Lower lobe of right lung (tissue), 2 donors: ENCODE results near the gene DUSP5. TPM values are rescaled to one million over a fixed set of nuclear protein-coding genes. Genes with fewer than 3 reads are reported as not detected.

ENCODE experiments used
- ATAC-seq, 2 donors: fragments of 200-7000 bp; cut with Tn5 transposase; one replicate each; pipeline ENCODE4 v1.9.1; 2020 to 2022; ENCODE audit warnings: mild to moderate bottlenecking in 2 of 2, moderate library complexity in 2 of 2
- DNase-seq: peaks from one replicate; pipeline ENCODE4 v3.0.0-alpha.2; 2020
- H3K27ac ChIP-seq: fragments of 200-600 bp; one replicate; pipeline ENCODE4 v1.8.0; 2022
- H3K27me3 ChIP-seq: fragments of 200-600 bp; one replicate; pipeline ENCODE4 v1.8.0; 2022; ENCODE audit warnings: low read depth
- H3K36me3 ChIP-seq: fragments of 200-600 bp; one replicate; pipeline ENCODE4 v1.8.0; 2022; ENCODE audit warnings: mild to moderate bottlenecking
- H3K4me1 ChIP-seq: fragments of 200-600 bp; one replicate; pipeline ENCODE4 v1.8.0; 2022
- H3K4me3 ChIP-seq: fragments of 200-600 bp; one replicate; pipeline ENCODE4 v1.8.0; 2022; ENCODE audit warnings: mild to moderate bottlenecking
- H3K9me3 ChIP-seq: fragments of 200-600 bp; one replicate; pipeline ENCODE4 v1.8.0; 2022
- CTCF ChIP-seq: fragments of 200-600 bp; IDR thresholded peaks from one replicate; pipeline ENCODE4 v1.8.0; 2022; ENCODE audit warnings: antibody characterized with exemption, mild to moderate bottlenecking
- intact Hi-C: fragments of 100-400 bp; cut with DNase I; formaldehyde crosslinking; loops from one replicate; pipeline ENCODE4 v1.11.0; 2022
- long read RNA-seq: library from polyadenylated mRNA; unstranded; transcript quantifications from one replicate; pipeline ENCODE4 v2.0.0, GENCODE V29; 2021
- total RNA-seq: library from RNA; stranded (reverse); fragmentation: NEBNext Ultra II Directional; extraction: Animal tissue kit (Norgen Biotek cat#: 25700); gene quantifications from one replicate; pipeline ENCODE4 v1.2.1, GENCODE V29; 2021
- donor health status: DM: no; HTN: yes; CAD: no; lungs with severe emphysema.

DUSP5 gene
- 8.9 TPM for total RNA-seq
- long read RNA-seq, transcript DUSP5-201 (4 exons, 2,557 nt), result major isoform, 17 of 18 reads
- long read RNA-seq, partial matches to known transcripts, result 0 of 18 reads
- long read RNA-seq, other reads (novel, unspliced or antisense), result 1 of 18 reads

GRCh38 chr10:110497438-110498086 is at the start of gene DUSP5:
Gene DUSP5, plus strand, starts transcription at chr10:110497907. Its CDS starts 215 bp downstream, at chr10:110498122.
- Histone ChIP-seq H3K27ac (peak within 1 kb of the TSS; percentile 90), H3K27me3 (peaks cover 5% of the 10 kb centered on the region), H3K36me3 (no peaks in the 10 kb centered on the region), H3K9me3 (no peaks in the 10 kb centered on the region), H3K4me1 (peaks cover 57% of the 10 kb centered on the region), H3K4me3 (peak within 1 kb of the TSS; percentile 83)
- TF ChIP-seq CTCF, result no peak
- intact Hi-C loops, result no loop called here
- DNase-seq, result peak; percentile 96
- ATAC-seq, result peak; percentile 96

- no peak for ATAC-seq
- H3K36me3 ChIP-seq, result no peaks in the 10 kb centered on the region
- no peaks in the 10 kb centered on the region for H3K27me3 ChIP-seq
- no peaks in the 10 kb centered on the region for H3K9me3 ChIP-seq
- intact Hi-C loops, result no loop called here
- no peak overlapping the region for H3K4me3 ChIP-seq
- H3K27ac ChIP-seq, result no peak overlapping the region
- H3K4me1 ChIP-seq, result peaks cover 6% of the 10 kb centered on the region
- DNase-seq, result no peak
- TF ChIP-seq CTCF, result no peak
Measured at GRCh38 chr10:110448682-110449418, 48.9 kb upstream of the DUSP5 start.

GRCh38 chr10:110455446-110455845 is 42.3 kb upstream of the DUSP5 start:
- Histone ChIP-seq H3K4me1 (no peaks in the 10 kb centered on the region), H3K4me3 (no peak overlapping the region), H3K9me3 (no peaks in the 10 kb centered on the region), H3K27ac (no peak overlapping the region), H3K27me3 (no peaks in the 10 kb centered on the region), H3K36me3 (no peaks in the 10 kb centered on the region)
- TF ChIP-seq CTCF, result no peak
- DNase-seq, result no peak
- ATAC-seq, result no peak
- intact Hi-C loops, result no loop called here

- ATAC-seq, result no peak
- Histone ChIP-seq H3K36me3 (no peaks in the 10 kb centered on the region), H3K27me3 (no peaks in the 10 kb centered on the region), H3K4me1 (no peaks in the 10 kb centered on the region), H3K27ac (no peak overlapping the region), H3K4me3 (no peak overlapping the region), H3K9me3 (no peaks in the 10 kb centered on the region)
- no peak for DNase-seq
- no peak for TF ChIP-seq CTCF
- intact Hi-C loops, result no loop called here
Measured at GRCh38 chr10:110456046-110456445, 41.7 kb upstream of the DUSP5 start.

GRCh38 chr10:110456523-110457091 is 41.1 kb upstream of the DUSP5 start:
- TF ChIP-seq CTCF, result no peak
- intact Hi-C loops, result no loop called here
- Histone ChIP-seq H3K27me3 (no peaks in the 10 kb centered on the region), H3K4me1 (no peaks in the 10 kb centered on the region), H3K4me3 (no peak overlapping the region), H3K27ac (no peak overlapping the region), H3K9me3 (no peaks in the 10 kb centered on the region), H3K36me3 (no peaks in the 10 kb centered on the region)
- DNase-seq, result no peak
- no peak for ATAC-seq
